HepG2 (cell line): ENCODE results near the gene GP1BA. TPM values are rescaled to one million over a fixed set of nuclear protein-coding genes. Genes with fewer than 3 reads are reported as not detected.

Source experiments
- ATAC-seq: fragments of 200-7000 bp; cut with Tn5 transposase; 3 replicates; pipeline ENCODE4 v1.9.1; 2020; ENCODE audit warnings: mild to moderate bottlenecking, moderate library complexity
- BruUV-seq: library from RNA; stranded (reverse); fragments of 400-500 nt; replicated peaks from 2 replicates; lab custom pipeline; 2021; lab: Mats Ljungman, UMichigan
- CTCF ChIA-PET: fragments of 300-600 bp; formaldehyde crosslinking; extraction: SDS; loops from one replicate; lab custom pipeline; 2021; ENCODE audit warnings: low total read pairs, inconsistent platforms, low intra/inter-chr PET ratio; lab: Yijun Ruan, JAX
- POLR2A ChIA-PET: fragments of 350-600 bp; sonication (Branson Sonifier 250); formaldehyde crosslinking; loops from one replicate; lab custom pipeline; 2020; ENCODE audit warnings: antibody characterized with exemption, inconsistent platforms; lab: Yijun Ruan, JAX
- DNase-seq: peaks from one replicate; pipeline ENCODE4 v3.0.0-alpha.2; 2015; ENCODE audit warnings: low spot score
- FAIRE-seq: peaks from 3 replicates; lab custom pipeline; 2011; peaks lifted over from hg19 to GRCh38; lab: Jason Lieb, UNC
- H2AFZ ChIP-seq: one replicate; pipeline ENCODE4 v1.6.1; 2011; ENCODE audit warnings: low read length, inconsistent platforms
- H3K27ac ChIP-seq: fragments of 300-600 bp; 3 replicates; pipeline ENCODE4 v1.8.0; 2011; ENCODE audit warnings: mixed run types, mild to moderate bottlenecking, mixed read lengths, low read length, inconsistent platforms; ENCODE audit not compliant: insufficient read depth; ENCODE audit errors: extremely low read length
- H3K27me3 ChIP-seq, 2 experiments: fragments of 200-600 bp in 1 of 2; 2 replicates in 1 of 2; 3 replicates in 1 of 2; pipeline versions ENCODE4 v1.6.0 to v1.8.0; 2011; ENCODE audit warnings: low read length in 2 of 2, mild to moderate bottlenecking in 2 of 2, moderate library complexity in 2 of 2, inconsistent platforms in 1 of 2; ENCODE audit not compliant: insufficient read depth in 2 of 2, control insufficient read depth in 1 of 2
- H3K36me3 ChIP-seq, 2 experiments: fragments of 200-600 bp in 1 of 2; replicated peaks in 1 of 2; 2 replicates in 1 of 2; 3 replicates in 1 of 2; pipeline versions ENCODE4 v1.5.1 to v1.8.0; 2011; ENCODE audit warnings: low read length in 2 of 2, inconsistent platforms in 1 of 2; ENCODE audit not compliant: insufficient read depth in 2 of 2, control insufficient read depth in 1 of 2
- H3K4me1 ChIP-seq: 2 replicates; pipeline ENCODE4 v1.5.1; 2012; ENCODE audit warnings: low read length, inconsistent platforms; ENCODE audit not compliant: insufficient read depth
- H3K4me2 ChIP-seq: 2 replicates; pipeline ENCODE4 v1.6.0; 2011; ENCODE audit warnings: low read depth, low read length, inconsistent platforms
- H3K4me3 ChIP-seq, 3 experiments: fragments of 200-600 bp in 1 of 3; sonication (generic), shearing (Covaris generic) in 1 of 3; replicated peaks in 1 of 3; 2 replicates each; pipeline ENCODE4 v1.5.1; 2011 to 2016; ENCODE audit warnings: low read length in 3 of 3, inconsistent platforms in 2 of 3, low read depth in 2 of 3, mild to moderate bottlenecking in 2 of 3, control low read depth in 1 of 3, mixed read lengths in 1 of 3; ENCODE audit not compliant: insufficient read depth in 1 of 3
- H3K79me2 ChIP-seq: one replicate; pipeline ENCODE4 v1.6.1; 2011; ENCODE audit warnings: low read length, inconsistent platforms; ENCODE audit not compliant: insufficient read depth
- H3K9ac ChIP-seq: 2 replicates; pipeline ENCODE4 v1.6.0; 2011; ENCODE audit warnings: mild to moderate bottlenecking, low read depth, low read length, inconsistent platforms; ENCODE audit not compliant: insufficient read depth
- H3K9me3 ChIP-seq: 2 replicates; pipeline ENCODE4 v1.5.1; 2012; ENCODE audit warnings: mild to moderate bottlenecking, low read length
- H4K20me1 ChIP-seq: 2 replicates; pipeline ENCODE4 v1.6.0; 2011; ENCODE audit warnings: inconsistent platforms, mild to moderate bottlenecking, low read length, moderate library complexity; ENCODE audit not compliant: insufficient read depth
- ARNTL ChIP-seq: sonication (generic); formaldehyde crosslinking; IDR thresholded peaks from 2 replicates; pipeline ENCODE4 v1.4.0; 2020; ENCODE audit warnings: mild to moderate bottlenecking, missing genetic modification reagents
- ATRX ChIP-seq: sonication (generic); formaldehyde crosslinking; IDR thresholded peaks from 2 replicates; pipeline ENCODE4 v1.4.0; 2020; ENCODE audit warnings: missing genetic modification reagents, borderline replicate concordance
- ELF3 ChIP-seq: IDR thresholded peaks from 2 replicates; pipeline ENCODE4 v1.6.1; 2016; ENCODE audit warnings: missing genetic modification reagents, missing compliant biosample characterization
- ETV5 ChIP-seq: IDR thresholded peaks from 2 replicates; pipeline ENCODE4 v1.6.1; 2018; ENCODE audit warnings: missing biosample characterization, missing genetic modification reagents, inconsistent platforms, borderline replicate concordance
- GTF2F1 ChIP-seq: fragments of 150-350 bp; IDR thresholded peaks from 2 replicates; pipeline ENCODE4 v1.6.1; 2014; ENCODE audit warnings: low read length
- HOXA5 ChIP-seq: sonication (generic); formaldehyde crosslinking; IDR thresholded peaks from 2 replicates; pipeline ENCODE4 v1.4.0; 2020; ENCODE audit warnings: missing genetic modification reagents
- NFYC ChIP-seq: IDR thresholded peaks from 2 replicates; pipeline ENCODE4 v1.6.1; 2016; ENCODE audit warnings: missing genetic modification reagents, missing compliant biosample characterization
- PPARG ChIP-seq: conservative IDR thresholded peaks from 2 replicates; pipeline ENCODE4 v1.6.1; 2016; ENCODE audit warnings: missing biosample characterization, missing genetic modification reagents
- RARA ChIP-seq: IDR thresholded peaks from 2 replicates; pipeline ENCODE4 v1.6.1; 2016; ENCODE audit warnings: missing genetic modification reagents, missing compliant biosample characterization
- RFX1 ChIP-seq: fragments of 450-650 bp; IDR thresholded peaks from 2 replicates; pipeline ENCODE4 v1.6.1; 2017
- ZBTB2 ChIP-seq: sonication (generic); formaldehyde crosslinking; IDR thresholded peaks from 2 replicates; pipeline ENCODE4 v1.8.0; 2022; ENCODE audit warnings: low read depth, missing genetic modification reagents
- ZBTB42 ChIP-seq: sonication (generic); formaldehyde crosslinking; IDR thresholded peaks from 2 replicates; pipeline ENCODE4 v1.5.0; 2020; ENCODE audit warnings: mild to moderate bottlenecking, missing genetic modification reagents
- ZNF136 ChIP-seq: sonication (generic); formaldehyde crosslinking; IDR thresholded peaks from 2 replicates; pipeline ENCODE4 v1.8.1; 2022; ENCODE audit warnings: low read depth, mild to moderate bottlenecking, moderate library complexity, missing genetic modification reagents
- ZNF17 ChIP-seq: sonication (generic); formaldehyde crosslinking; IDR thresholded peaks from 2 replicates; pipeline ENCODE4 v1.5.0; 2020; ENCODE audit warnings: mild to moderate bottlenecking, missing genetic modification reagents
- ZNF572 ChIP-seq: sonication (generic); formaldehyde crosslinking; IDR thresholded peaks from 2 replicates; pipeline ENCODE4 v1.5.1; 2020; ENCODE audit warnings: mild to moderate bottlenecking, missing genetic modification reagents
- ZNF619 ChIP-seq: sonication (generic); formaldehyde crosslinking; IDR thresholded peaks from 2 replicates; pipeline ENCODE4 v1.4.0; 2020; ENCODE audit warnings: mild to moderate bottlenecking, missing genetic modification reagents
- ZNF720 ChIP-seq: sonication (generic); formaldehyde crosslinking; IDR thresholded peaks from 2 replicates; pipeline ENCODE4 v1.4.0; 2020; ENCODE audit warnings: missing genetic modification reagents
- ZNF83 ChIP-seq: sonication (generic); formaldehyde crosslinking; IDR thresholded peaks from 2 replicates; pipeline ENCODE4 v1.4.0; 2020; ENCODE audit warnings: missing genetic modification reagents, mild to moderate bottlenecking, borderline replicate concordance
- WGBS: methylation state at CpG from one replicate; pipeline ENCODE4 v1.1.6; 2017; ENCODE audit warnings: low lambda C conversion rate; 5-methylcytosine and 5-hydroxymethylcytosine counted together
- in situ Hi-C: cut with HindIII; loops from 2 replicates; pipeline ENCODE4 v1.10.0; 2017; ENCODE audit warnings: low pct_unique_long_range_greater_than_20kb; ENCODE audit not compliant: extremely low pct_ligation_motif_present
- intact Hi-C: fragments of 100-400 bp; cut with micrococcal nuclease; formaldehyde crosslinking; loops from one replicate; pipeline ENCODE4 v1.10.0; 2022; ENCODE audit not compliant: unreplicated experiment
- polyA plus RNA-seq, 8 experiments: library from polyadenylated mRNA; depleted of rRNA in 3 of 8; stranded (reverse) in 7 of 8; unstranded in 1 of 8; fragments of >200 nt; fragmentation: Illumina TruSeq in 4 of 8; extraction: Trizol in 4 of 8; gene quantifications; 2 replicates each; pipeline versions ENCODE4 v1.2.1 to v1.2.3, GENCODE V29; 2011 to 2016; ENCODE audit warnings: low read depth in 4 of 8, missing spikeins in 1 of 8, mixed read lengths in 1 of 8; ENCODE audit not compliant: insufficient read depth in 1 of 8
- total RNA-seq, 5 experiments: library from RNA; depleted of rRNA; stranded (reverse); fragments of >200 nt; fragmentation: Illumina TruSeq; extraction: Trizol; gene quantifications; 2 replicates each; pipeline ENCODE4 v1.2.3, GENCODE V29; 2016; ENCODE audit warnings: low read depth in 1 of 5

GP1BA gene
- total and polyA plus RNA-seq, 2 of the 13 experiments (the other 11 are each of a cell fraction or from before 2014, with no cell fraction given) = not detected

GRCh38 chr17:4932756-4933155, 679 bp downstream of the GP1BA start:
- WGBS = 96% methylated on average over 12 of the region's 12 CpGs
- no peak for ATAC-seq
- FAIRE-seq = no peak

More at GRCh38 chr17:4932756-4933155, 679 bp downstream of the GP1BA start:
- TF ChIP-seq ZNF83 (CRISPR knock-in tag) (no peak), ZNF619 (CRISPR knock-in tag) (no peak), RFX1 (no peak), ZNF572 (CRISPR knock-in tag) (no peak), RARA (CRISPR knock-in tag) (no peak), NFYC (no peak), ETV5 (no peak), ARNTL (CRISPR knock-in tag) (no peak), ZNF136 (CRISPR knock-in tag) (no peak), ZNF720 (CRISPR knock-in tag) (no peak), GTF2F1 (no peak), PPARG (CRISPR knock-in tag) (no peak), ZBTB42 (no peak), HOXA5 (CRISPR knock-in tag) (no peak), ZNF17 (CRISPR knock-in tag) (no peak), ZBTB2 (CRISPR knock-in tag) (no peak), ATRX (CRISPR knock-in tag) (no peak), ELF3 (CRISPR knock-in tag) (no peak)
- no peaks in the 10 kb centered on the region for H3K27me3 ChIP-seq
- no peak overlapping the region for H3K4me2 ChIP-seq
- in situ Hi-C loops = no loop called here
- ChIA-PET POLR2A (no interaction called here), CTCF (no interaction called here)
- peaks cover 0 to 11% of the 10 kb centered on the region in 2 experiments; a peak in 2 of 5 replicates for H3K36me3 ChIP-seq
- DNase-seq = no peak
- BruUV-seq = no TSS peak
- H3K4me3 ChIP-seq = no peak overlapping the region
- H3K9me3 ChIP-seq = no peaks in the 10 kb centered on the region
- no peaks in the 10 kb centered on the region for H3K79me2 ChIP-seq
- H3K27ac ChIP-seq = no peak overlapping the region
- no peak overlapping the region for H2AFZ ChIP-seq
- H4K20me1 ChIP-seq = no peaks in the 10 kb centered on the region
- intact Hi-C loops = no loop called here
- H3K9ac ChIP-seq = no peak overlapping the region
- H3K4me1 ChIP-seq = peaks cover 10% of the 10 kb centered on the region
